Right lobe of liver (tissue), 6 donors: ENCODE data around the gene CCDC82. TPM values are rescaled to one million over a fixed set of nuclear protein-coding genes. Genes with fewer than 3 reads are reported as not detected.
"Not testable (repeated sequence)": the region's sequence is repeated elsewhere in the genome, so short reads cannot be mapped to it uniquely, and the experiment has no call there.

ENCODE experiments used
- ATAC-seq, 4 donors: fragments of 200-7000 bp; cut with Tn5 transposase; one replicate each; pipeline ENCODE4 v1.9.1; 2020; ENCODE audit warnings: mild to moderate bottlenecking in 4 of 4, moderate library complexity in 4 of 4
- DNase-seq, 3 donors: peaks; one replicate each; pipeline ENCODE4 v3.0.0-alpha.2; 2020
- H3K27ac ChIP-seq, 3 donors: fragments of 200-600 bp; one replicate each; pipeline ENCODE4 v1.8.0; 2022
- H3K27me3 ChIP-seq, 2 donors: fragments of 200-600 bp; one replicate each; pipeline ENCODE4 v1.8.0; 2022
- H3K36me3 ChIP-seq, 4 donors: fragments of 200-600 bp; sonication (generic) in 1 of 4; one replicate each; pipeline versions ENCODE4 v1.5.1 to v1.8.0; 2017 to 2022; ENCODE audit warnings: control low read depth in 1 of 4
- H3K4me1 ChIP-seq, 4 donors: fragments of 200-600 bp; sonication (generic) in 1 of 4; one replicate each; pipeline versions ENCODE4 v1.5.1 to v1.8.0; 2017 to 2022; ENCODE audit warnings: control low read depth in 1 of 4
- H3K4me3 ChIP-seq, 3 donors: fragments of 200-600 bp; one replicate each; pipeline ENCODE4 v1.8.0; 2022
- H3K9me3 ChIP-seq, 4 donors: fragments of 200-600 bp; sonication (generic) in 1 of 4; one replicate each; pipeline versions ENCODE4 v1.5.1 to v1.8.0; 2017 to 2022; ENCODE audit warnings: control low read depth in 1 of 4
- POLR2A ChIP-seq: fragments of 450-650 bp; IDR thresholded peaks from one replicate; pipeline ENCODE4 v1.6.1; 2017; ENCODE audit warnings: antibody characterized with exemption, mild to moderate bottlenecking
- WGBS: methylation state at CpG from one replicate; pipeline ENCODE4 v1.1.6; 2018; ENCODE audit warnings: low coverage, low lambda C conversion rate; ENCODE audit not compliant: insufficient coverage; ENCODE audit errors: missing lambda C conversion rate; 5-methylcytosine and 5-hydroxymethylcytosine counted together
- intact Hi-C, 2 donors: fragments of 100-400 bp; cut with DNase I; formaldehyde crosslinking; loops; one replicate each; pipeline versions ENCODE4 v1.11.2 to v1.14.1; 2022
- long read RNA-seq: library from polyadenylated mRNA; unstranded; transcript quantifications from one replicate; pipeline ENCODE4 v2.0.0, GENCODE V29; 2019
- total RNA-seq, 6 experiments: library from RNA; depleted of rRNA in 2 of 6; stranded (reverse); fragments of >200 nt in 2 of 6; fragmentation: NEBNext Ultra II Directional in 3 of 6; extraction: Animal tissue kit (Norgen Biotek cat#: 25700) in 3 of 6; gene quantifications; one replicate each; pipeline versions ENCODE4 v1.1.0 to v1.2.4, GENCODE V29; 2016 to 2023
- TF ChIP-seq, protein P1 (sequence below), 4 donors: fragments of 200-600 bp in 3 of 4; fragments of 450-650 bp in 1 of 4; IDR thresholded peaks; one replicate each; pipeline versions ENCODE4 v1.5.1 to v1.8.0; 2016 to 2022; ENCODE audit warnings: antibody characterized with exemption in 4 of 4, mild to moderate bottlenecking in 2 of 4
- donor health status: DM: no; HTN: yes; CAD: no.
- donor health status: DM: no; HTN: no; CAD: no.
- donor health status: DM: no; HTN: no; CAD: no.
- donor health status: DM: no; HTN: yes; CAD: no.
- donor health status: DM: no; HTN: yes; CAD: no.

Gene CCDC82
- 10 to 100 TPM in 3 of 6 experiments, 1 to 10 TPM in 3; 8.2 to 12.0 (median 9.6) TPM for total RNA-seq
- long read RNA-seq, partial matches to known transcripts: 1 of 2 reads
- long read RNA-seq, other reads (novel, unspliced or antisense): 0 of 2 reads

DNA sequence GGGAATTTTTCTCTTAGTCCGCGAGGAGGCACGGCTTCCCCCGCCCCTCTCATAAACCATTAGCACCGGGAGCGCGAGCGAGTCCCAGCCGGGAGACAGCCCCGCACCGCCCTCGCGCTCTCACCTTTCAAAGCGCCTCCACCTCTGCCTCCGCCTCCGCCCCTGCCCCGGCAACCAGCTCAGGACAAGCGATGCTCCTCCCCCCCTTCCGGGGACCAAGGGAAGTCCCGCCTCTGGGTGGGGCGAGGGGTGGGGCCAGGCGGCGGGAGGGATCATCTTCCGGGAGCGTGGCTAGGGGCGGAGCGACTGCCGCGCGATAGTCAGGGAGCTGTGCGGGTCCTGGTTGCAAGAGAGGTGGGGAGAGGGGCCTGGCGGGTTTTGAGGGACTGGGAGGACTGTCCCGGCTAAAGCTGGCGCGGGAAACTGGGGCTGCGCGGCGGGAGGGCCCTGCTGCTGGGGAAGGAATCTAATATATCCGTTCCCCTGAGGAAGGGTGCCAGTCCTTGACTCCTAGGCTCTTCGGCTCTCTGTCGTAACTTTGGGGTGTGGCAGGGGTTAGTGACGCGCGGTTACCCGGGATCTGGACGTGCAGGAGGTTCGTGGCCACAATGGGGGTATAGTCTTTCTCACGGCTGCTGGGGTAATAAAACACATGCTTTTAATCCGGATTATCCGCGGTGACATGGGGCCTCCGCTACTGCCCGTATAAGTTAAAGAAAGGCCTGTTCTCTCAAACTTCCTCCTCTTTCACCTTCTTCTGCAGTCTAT lies at the start of gene CCDC82, which contains the start of gene JRKL:
CCDC82 (minus strand) TSS at position 193 of the 768 bp plus-strand sequence. CDS start 5,165 bp downstream, outside the sequence.
JRKL (plus strand) TSS at position 294 of the 768 bp plus-strand sequence. CDS start 637 bp downstream, outside the sequence.
- intact Hi-C loops: no loop called here
- DNase-seq (peak; percentile 98 to 99 (median 98)), ATAC-seq (peak; percentile 99 to 100 (median 99))
- Histone ChIP-seq H3K4me1 (peaks cover 0 to 7% (median 2%) of the 10 kb centered on the region in 4 donors), H3K36me3 (no peaks in the 10 kb centered on the region), H3K27ac (peak within 1 kb of the TSS; percentile 65 to 90 (median 80)), H3K27me3 (no peaks in the 10 kb centered on the region), H3K4me3 (peak within 1 kb of the TSS; percentile 67 to 86 (median 82)), H3K9me3 (no peaks in the 10 kb centered on the region)
- peak; percentile 86 for TF ChIP-seq POLR2A
- TF ChIP-seq, protein P1, sequence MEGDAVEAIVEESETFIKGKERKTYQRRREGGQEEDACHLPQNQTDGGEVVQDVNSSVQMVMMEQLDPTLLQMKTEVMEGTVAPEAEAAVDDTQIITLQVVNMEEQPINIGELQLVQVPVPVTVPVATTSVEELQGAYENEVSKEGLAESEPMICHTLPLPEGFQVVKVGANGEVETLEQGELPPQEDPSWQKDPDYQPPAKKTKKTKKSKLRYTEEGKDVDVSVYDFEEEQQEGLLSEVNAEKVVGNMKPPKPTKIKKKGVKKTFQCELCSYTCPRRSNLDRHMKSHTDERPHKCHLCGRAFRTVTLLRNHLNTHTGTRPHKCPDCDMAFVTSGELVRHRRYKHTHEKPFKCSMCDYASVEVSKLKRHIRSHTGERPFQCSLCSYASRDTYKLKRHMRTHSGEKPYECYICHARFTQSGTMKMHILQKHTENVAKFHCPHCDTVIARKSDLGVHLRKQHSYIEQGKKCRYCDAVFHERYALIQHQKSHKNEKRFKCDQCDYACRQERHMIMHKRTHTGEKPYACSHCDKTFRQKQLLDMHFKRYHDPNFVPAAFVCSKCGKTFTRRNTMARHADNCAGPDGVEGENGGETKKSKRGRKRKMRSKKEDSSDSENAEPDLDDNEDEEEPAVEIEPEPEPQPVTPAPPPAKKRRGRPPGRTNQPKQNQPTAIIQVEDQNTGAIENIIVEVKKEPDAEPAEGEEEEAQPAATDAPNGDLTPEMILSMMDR (IDR thresholded peaks at IDR 0.05): no peak
- WGBS: 0% methylated on average over 2 of the region's 53 CpGs

DNA sequence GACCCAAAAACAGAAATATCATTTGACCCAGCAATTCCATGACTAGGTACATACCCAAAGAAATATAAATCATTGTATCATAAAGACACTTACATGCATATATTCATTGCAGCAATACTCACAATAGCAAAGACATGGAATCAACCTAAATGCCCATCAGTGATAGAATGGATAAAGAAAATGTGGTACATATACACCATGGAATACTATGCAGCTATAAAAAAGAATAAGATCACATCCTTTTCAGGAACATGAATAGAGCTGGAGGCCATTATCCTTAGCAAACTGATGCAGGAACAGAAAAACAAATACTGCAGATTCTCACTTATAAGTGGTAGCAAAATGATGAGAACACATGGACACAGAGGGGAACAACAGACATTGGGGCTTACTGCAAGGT lies 42.9 kb upstream of the CCDC82 start:
- ATAC-seq, H3K36me3 ChIP-seq, H3K9me3 ChIP-seq, H3K27me3 ChIP-seq, H3K4me1 ChIP-seq, intact Hi-C loops, H3K4me3 ChIP-seq, DNase-seq, H3K27ac ChIP-seq: not testable (repeated sequence)

DNA sequence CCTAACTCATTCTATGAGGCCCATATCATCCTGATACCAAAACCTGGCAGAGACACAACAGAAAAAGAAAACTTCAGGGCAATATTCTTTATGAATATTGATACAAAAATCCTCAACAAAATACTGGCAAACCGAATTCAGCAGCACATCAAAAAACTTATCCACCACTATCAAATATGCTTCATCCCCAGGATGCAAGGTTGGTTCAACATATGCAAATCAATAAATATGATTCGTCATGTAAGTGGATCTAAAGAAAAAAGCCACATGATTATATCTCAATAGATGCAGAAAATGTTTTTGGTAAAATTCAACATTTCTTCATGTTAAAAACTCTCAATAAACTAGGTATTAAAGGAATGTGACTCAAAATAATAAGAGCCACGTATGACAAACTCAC lies 41.0 kb upstream of the CCDC82 start:
- no peak for TF ChIP-seq POLR2A
- TF ChIP-seq, protein P1 (IDR thresholded peaks at IDR 0.05): no peak
- intact Hi-C loops: no loop called here
- H3K4me1 ChIP-seq: no peaks in the 10 kb centered on the region
- no peaks in the 10 kb centered on the region for H3K36me3 ChIP-seq
- H3K4me3 ChIP-seq: no peak overlapping the region
- no peaks in the 10 kb centered on the region for H3K9me3 ChIP-seq
- H3K27ac ChIP-seq: no peak overlapping the region
- WGBS: 66% methylated on average over 3 of the region's 3 CpGs
- no peak for DNase-seq
- H3K27me3 ChIP-seq: no peaks in the 10 kb centered on the region
- no peak for ATAC-seq

DNA sequence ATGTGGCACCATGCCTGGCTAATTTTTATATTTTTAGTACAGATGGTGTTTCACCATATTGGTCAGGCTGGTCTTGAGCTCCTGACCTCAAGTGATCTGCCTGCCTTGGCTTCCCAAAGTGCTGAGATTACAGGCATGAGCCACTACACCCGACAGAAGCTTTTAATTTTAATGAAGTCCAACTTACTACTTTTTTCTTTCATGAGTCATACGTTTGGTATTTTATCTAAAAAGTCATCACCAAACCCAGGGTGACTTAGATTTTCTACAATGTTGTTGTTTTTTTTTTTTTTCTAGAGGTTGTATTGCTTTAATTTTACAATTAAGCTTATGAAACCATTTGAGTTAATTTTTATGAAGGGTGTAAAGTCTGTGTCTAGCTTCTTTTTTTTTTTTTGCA lies 35.0 kb upstream of the CCDC82 start:
- Histone ChIP-seq H3K27me3 (no peaks in the 10 kb centered on the region), H3K9me3 (no peaks in the 10 kb centered on the region), H3K4me1 (no peaks in the 10 kb centered on the region), H3K27ac (no peak overlapping the region), H3K4me3 (no peak overlapping the region), H3K36me3 (no peaks in the 10 kb centered on the region)
- WGBS: 7% methylated on average over 2 of the region's 2 CpGs
- no peak for DNase-seq
- intact Hi-C loops: no loop called here
- ATAC-seq: no peak
- TF ChIP-seq, protein P1 (IDR thresholded peaks at IDR 0.05): no peak
- no peak for TF ChIP-seq POLR2A

DNA sequence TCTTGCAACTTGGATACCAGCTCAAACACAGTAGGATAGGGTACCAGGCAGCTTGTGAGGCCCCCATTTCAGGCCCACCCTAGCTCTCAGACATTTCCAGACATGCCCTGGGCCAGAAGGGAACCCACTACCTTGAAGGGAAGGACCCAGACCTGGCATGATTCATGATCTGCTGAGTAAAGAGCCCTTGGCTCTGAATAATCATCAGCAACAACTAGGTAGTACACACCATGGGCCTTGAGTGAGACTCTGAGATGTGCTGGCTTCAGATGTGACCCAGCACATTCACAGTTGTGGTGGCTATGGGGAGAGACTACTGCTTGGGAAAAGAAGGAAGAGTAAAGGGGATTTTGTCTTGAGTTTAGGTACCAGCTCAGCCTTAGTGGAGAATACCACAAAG lies 23.7 kb upstream of the CCDC82 start:
- no peak for ATAC-seq
- DNase-seq: no peak
- Histone ChIP-seq H3K4me1 (no peaks in the 10 kb centered on the region), H3K27ac (no peak overlapping the region), H3K36me3 (no peaks in the 10 kb centered on the region), H3K9me3 (no peaks in the 10 kb centered on the region), H3K27me3 (peaks cover 0 to 8% of the 10 kb centered on the region in 2 donors), H3K4me3 (no peak overlapping the region)
- TF ChIP-seq POLR2A: no peak
- TF ChIP-seq, protein P1 (IDR thresholded peaks at IDR 0.05): no peak
- intact Hi-C loops: no loop called here
